ENCODE results near the gene ELFN2.

GRCh38 chr22:37379722-37380121, 47.6 kb downstream of the ELFN2 start:
- TF ChIP-seq CTCF (IDR thresholded peaks at IDR 0.05; ENCODE audit: poor library complexity, severe bottlenecking) (no peak), EZH2 (IDR thresholded peaks at IDR 0.05; ENCODE audit: borderline replicate concordance, insufficient read depth, low read length, poor library complexity, severe bottlenecking) (no peak), RAD21 (conservative IDR thresholded peaks at IDR 0.05) (no peak), EP300 (conservative IDR thresholded peaks at IDR 0.05; ENCODE audit: poor library complexity, severe bottlenecking) (no peak), REST (IDR thresholded peaks at IDR 0.05; ENCODE audit: borderline replicate concordance) (no peak), SMC3 (conservative IDR thresholded peaks at IDR 0.05; ENCODE audit: poor library complexity) (no peak), POLR2AphosphoS5 (IDR thresholded peaks at IDR 0.05) (no peak)

All from neural cell (in vitro differentiated cells).